OCI-LY1 (cell line): ENCODE results near the gene DENND4A.

Source experiments
- H2AFZ ChIP-seq: fragments of 200-600 bp; sonication (generic), shearing (Covaris generic); 2 replicates; pipeline ENCODE4 v1.6.0; 2014; ENCODE audit warnings: antibody characterized with exemption, mild to moderate bottlenecking, low read length
- H3F3A ChIP-seq: fragments of 200-600 bp; sonication (generic), shearing (Covaris generic); 2 replicates; pipeline ENCODE4 v1.6.0; 2014; ENCODE audit warnings: mild to moderate bottlenecking, antibody characterized with exemption, low read length, moderate library complexity; ENCODE audit not compliant: insufficient read depth
- H3K27ac ChIP-seq: fragments of 200-600 bp; sonication (generic); 2 replicates; pipeline ENCODE4 v1.5.1; 2014; ENCODE audit warnings: low read length, mixed run types, mild to moderate bottlenecking, low read depth; ENCODE audit not compliant: poor library complexity, severe bottlenecking
- H3K27me3 ChIP-seq: fragments of 200-600 bp; sonication (generic); 2 replicates; pipeline ENCODE4 v1.6.0; 2014; ENCODE audit warnings: antibody characterized with exemption, mild to moderate bottlenecking, low read length, moderate library complexity; ENCODE audit not compliant: insufficient read depth
- H3K36me3 ChIP-seq: fragments of 200-600 bp; sonication (generic); 2 replicates; pipeline ENCODE4 v1.6.1; 2014; ENCODE audit warnings: mild to moderate bottlenecking, antibody characterized with exemption, low read length, moderate library complexity, mixed read lengths; ENCODE audit not compliant: insufficient read depth
- H3K4me1 ChIP-seq: fragments of 200-600 bp; sonication (generic); 2 replicates; pipeline ENCODE4 v1.5.1; 2014; ENCODE audit warnings: mild to moderate bottlenecking, low read length, moderate library complexity; ENCODE audit not compliant: insufficient read depth, severe bottlenecking
- H3K4me2 ChIP-seq: fragments of 200-600 bp; sonication (generic), shearing (Covaris generic); 2 replicates; pipeline ENCODE4 v1.6.1; 2014; ENCODE audit warnings: low read length
- H3K4me3 ChIP-seq: fragments of 200-600 bp; sonication (generic); 2 replicates; pipeline ENCODE4 v1.5.1; 2014; ENCODE audit warnings: low read length, low read depth, mild to moderate bottlenecking, mixed read lengths; ENCODE audit not compliant: poor library complexity, severe bottlenecking
- H3K79me2 ChIP-seq: fragments of 200-600 bp; shearing (Covaris generic); 2 replicates; pipeline ENCODE4 v1.6.1; 2016; ENCODE audit warnings: mixed run types, low read length, mixed read lengths; ENCODE audit not compliant: insufficient read depth
- H3K9ac ChIP-seq: fragments of 200-600 bp; sonication (generic), shearing (Covaris generic); 2 replicates; pipeline ENCODE4 v1.6.1; 2014; ENCODE audit warnings: mild to moderate bottlenecking, low read length, mixed read lengths
- H3K9me2 ChIP-seq: fragments of 200-600 bp; sonication (generic), shearing (Covaris generic); 2 replicates; pipeline ENCODE4 v1.6.1; 2014; ENCODE audit warnings: low read depth, mild to moderate bottlenecking, low read length, mixed read lengths
- H3K9me3 ChIP-seq: fragments of 200-600 bp; shearing (Covaris generic); 2 replicates; pipeline ENCODE4 v1.6.1; 2014; ENCODE audit warnings: low read length, mixed read lengths
- H4K20me1 ChIP-seq: fragments of 200-600 bp; sonication (generic), shearing (Covaris generic); 2 replicates; pipeline ENCODE4 v1.6.0; 2016; ENCODE audit warnings: mild to moderate bottlenecking, low read length; ENCODE audit not compliant: insufficient read depth
- CTCF ChIP-seq: fragments of 200-600 bp; sonication (generic), shearing (Covaris generic); IDR thresholded peaks from 2 replicates; pipeline ENCODE4 v1.5.1; 2017; ENCODE audit warnings: mild to moderate bottlenecking, antibody characterized with exemption, low read length, moderate library complexity, mixed read lengths
- EZH2 ChIP-seq: fragments of 200-600 bp; sonication (generic), shearing (Covaris generic); IDR thresholded peaks from 2 replicates; pipeline ENCODE4 v1.8.0; 2017; ENCODE audit warnings: borderline replicate concordance, mixed run types, mild to moderate bottlenecking, antibody characterized with exemption, low read length, moderate library complexity, mixed read lengths

DENND4A gene

GRCh38 chr15:65651042-65651322 is 141.1 kb downstream of the DENND4A start:
- H3K36me3 ChIP-seq = peaks cover 24% of the 10 kb centered on the region; the same call in 1 of the 2 replicates
- H2AFZ ChIP-seq = no peak overlapping the region
- TF ChIP-seq CTCF (no peak), EZH2 (no peak)
- H3K4me3 ChIP-seq = no peak overlapping the region
- no peaks in the 10 kb centered on the region for H3K9me2 ChIP-seq
- H4K20me1 ChIP-seq = no peaks in the 10 kb centered on the region
- H3K4me1 ChIP-seq = no peaks in the 10 kb centered on the region
- no peaks in the 10 kb centered on the region for H3K79me2 ChIP-seq
- no peak overlapping the region for H3K27ac ChIP-seq
- no peak overlapping the region for H3K9ac ChIP-seq
- H3K4me2 ChIP-seq = no peak overlapping the region
- H3K27me3 ChIP-seq = no peaks in the 10 kb centered on the region
- H3K9me3 ChIP-seq = no peaks in the 10 kb centered on the region
- no peaks in the 10 kb centered on the region for H3F3A ChIP-seq

DNA sequence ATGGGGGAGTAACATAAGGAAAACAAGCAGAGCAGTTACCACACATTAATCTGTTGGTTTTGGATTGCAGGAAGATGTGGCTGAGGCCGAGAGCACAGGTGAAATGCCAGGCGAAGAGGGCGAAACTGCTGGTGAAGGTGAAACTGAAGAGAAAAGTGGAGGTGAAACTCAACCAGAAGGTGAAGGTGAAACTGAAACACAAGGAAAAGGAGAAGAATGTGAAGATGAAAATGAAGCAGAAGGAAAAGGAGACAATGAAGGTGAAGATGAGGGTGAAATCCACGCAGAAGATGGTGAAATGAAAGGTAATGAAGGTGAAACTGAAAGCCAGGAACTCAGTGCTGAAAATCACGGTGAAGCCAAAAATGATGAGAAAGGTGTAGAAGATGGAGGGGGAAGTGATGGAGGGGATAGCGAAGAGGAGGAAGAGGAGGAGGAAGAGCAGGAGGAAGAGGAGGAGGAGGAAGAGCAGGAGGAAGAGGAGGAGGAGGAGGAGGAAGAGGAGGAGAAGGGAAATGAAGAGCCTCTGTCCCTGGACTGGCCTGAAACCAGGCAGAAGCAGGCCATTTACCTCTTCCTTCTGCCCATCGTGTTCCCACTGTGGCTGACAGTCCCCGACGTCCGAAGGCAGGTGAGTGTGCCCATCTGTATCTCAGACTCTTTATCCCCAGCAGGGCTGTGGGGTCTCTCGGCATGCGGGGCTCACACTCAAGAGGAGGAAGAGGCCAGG is 141.6 kb downstream of the DENND4A start:
- peaks cover 21% of the 10 kb centered on the region; the same call in 1 of the 2 replicates for H3K36me3 ChIP-seq
- no peaks in the 10 kb centered on the region for H3K9me3 ChIP-seq
- H3K9ac ChIP-seq = no peak overlapping the region
- H3K27me3 ChIP-seq = no peaks in the 10 kb centered on the region
- no peak overlapping the region for H3K27ac ChIP-seq
- no peaks in the 10 kb centered on the region for H4K20me1 ChIP-seq
- H3K79me2 ChIP-seq = no peaks in the 10 kb centered on the region
- H2AFZ ChIP-seq = no peak overlapping the region
- H3K9me2 ChIP-seq = no peaks in the 10 kb centered on the region
- H3K4me2 ChIP-seq = no peak overlapping the region
- H3K4me3 ChIP-seq = no peak overlapping the region
- H3K4me1 ChIP-seq = no peaks in the 10 kb centered on the region
- H3F3A ChIP-seq = no peaks in the 10 kb centered on the region
- TF ChIP-seq EZH2 = no peak
- no peak for TF ChIP-seq CTCF

DNA sequence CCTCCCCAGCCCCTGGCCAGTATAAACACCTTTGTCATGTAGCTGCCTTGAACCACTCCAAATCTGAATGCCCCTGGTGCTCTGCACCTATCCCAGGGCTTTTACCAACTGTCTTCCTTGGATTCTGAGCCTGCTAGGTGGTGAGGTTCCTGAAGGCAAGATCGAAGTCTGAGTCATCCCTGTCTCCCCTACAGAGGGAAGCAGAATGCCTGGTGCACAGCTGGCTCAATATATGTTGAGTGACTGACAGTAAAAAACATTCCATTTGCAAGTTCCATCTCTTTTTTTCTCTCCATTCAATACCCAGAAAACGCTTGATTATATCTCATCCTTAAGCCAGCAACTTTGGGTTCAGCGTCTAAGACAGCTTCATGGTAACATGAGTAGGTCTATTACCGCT is 145.6 kb downstream of the DENND4A start:
- Histone ChIP-seq H3K9me3 (no peaks in the 10 kb centered on the region), H3K79me2 (no peaks in the 10 kb centered on the region), H2AFZ (no peak overlapping the region), H3K9me2 (no peaks in the 10 kb centered on the region), H3K36me3 (no peaks in the 10 kb centered on the region; the same call in 1 of the 2 replicates), H3K4me3 (no peak overlapping the region), H3K4me1 (no peaks in the 10 kb centered on the region), H3K4me2 (no peak overlapping the region), H3K9ac (no peak overlapping the region), H4K20me1 (no peaks in the 10 kb centered on the region), H3K27me3 (no peaks in the 10 kb centered on the region), H3F3A (no peaks in the 10 kb centered on the region), H3K27ac (no peak overlapping the region)
- TF ChIP-seq EZH2 (no peak), CTCF (no peak)
